Raji (cell line): ENCODE results near the gene BCAS1.

Source experiments
- POLR2A ChIP-seq: IDR thresholded peaks from 2 replicates; pipeline ENCODE4 v1.6.1; 2011; ENCODE audit warnings: low read depth, low read length, control low read depth; ENCODE audit not compliant: insufficient read depth

Gene BCAS1

DNA sequence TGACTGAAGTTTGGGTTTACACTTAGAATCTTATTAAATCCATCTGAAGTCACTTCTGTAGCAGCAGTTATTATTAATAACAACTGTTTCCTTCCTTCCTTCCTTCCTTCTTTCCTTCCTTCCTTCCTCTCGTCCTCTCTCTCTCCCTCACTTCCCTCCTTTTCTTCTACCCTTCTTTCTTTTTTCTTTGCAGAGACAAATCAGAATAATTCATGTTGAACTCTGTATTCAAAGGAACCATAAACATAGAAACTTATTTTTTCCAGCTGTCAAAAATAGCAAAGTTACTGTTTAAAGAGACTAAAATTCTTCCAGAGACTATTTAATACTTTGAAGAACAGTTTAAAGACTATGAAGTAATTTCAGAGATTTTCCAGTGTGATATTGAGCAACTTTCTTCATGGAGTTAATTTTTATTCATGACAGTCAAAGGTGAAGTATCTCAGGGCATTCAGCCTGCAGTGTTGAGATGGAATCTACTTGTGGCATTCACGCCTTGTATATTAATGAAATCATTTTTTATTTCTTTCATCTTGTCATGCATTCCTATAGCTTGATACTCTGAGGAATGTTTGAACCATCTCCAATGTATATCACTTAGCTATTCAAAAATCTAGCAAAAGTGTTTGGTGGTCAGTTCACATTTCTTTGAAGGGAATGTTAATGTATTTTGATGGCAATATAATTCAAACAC, 109.7 kb downstream of the BCAS1 start:
- no peak for TF ChIP-seq POLR2A

DNA sequence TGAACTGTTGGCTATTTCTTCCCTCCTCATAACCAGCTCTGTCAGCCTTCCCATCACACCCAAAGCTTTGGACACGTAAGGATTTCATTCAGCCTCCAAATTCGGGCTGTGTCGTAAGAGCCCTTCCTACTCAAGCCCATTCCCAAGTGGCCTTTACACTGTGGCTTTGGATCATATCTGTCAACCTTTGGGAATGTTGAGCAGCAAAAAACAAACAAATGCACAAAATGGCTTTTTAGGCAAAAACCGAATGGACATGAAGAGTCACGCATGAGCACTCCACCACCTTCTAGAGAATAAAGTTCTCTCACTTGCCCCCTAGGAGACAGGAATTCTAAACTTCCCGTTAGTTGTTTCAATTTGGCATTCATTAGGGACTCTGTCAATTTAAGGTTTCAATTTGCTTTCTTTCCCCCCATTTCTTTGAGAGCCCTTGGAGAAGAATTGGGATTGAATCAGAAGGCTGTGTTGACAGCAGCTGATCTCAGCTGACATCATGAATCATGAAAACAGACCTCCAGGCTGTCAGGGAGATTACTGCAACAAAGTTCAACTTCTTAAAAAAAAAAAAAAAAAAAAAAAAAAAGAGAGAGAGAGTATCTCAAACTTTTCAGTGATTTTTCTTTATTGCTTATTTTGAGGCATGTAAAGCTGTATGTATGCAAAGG, 110.3 kb downstream of the BCAS1 start:
- TF ChIP-seq POLR2A: no peak

DNA sequence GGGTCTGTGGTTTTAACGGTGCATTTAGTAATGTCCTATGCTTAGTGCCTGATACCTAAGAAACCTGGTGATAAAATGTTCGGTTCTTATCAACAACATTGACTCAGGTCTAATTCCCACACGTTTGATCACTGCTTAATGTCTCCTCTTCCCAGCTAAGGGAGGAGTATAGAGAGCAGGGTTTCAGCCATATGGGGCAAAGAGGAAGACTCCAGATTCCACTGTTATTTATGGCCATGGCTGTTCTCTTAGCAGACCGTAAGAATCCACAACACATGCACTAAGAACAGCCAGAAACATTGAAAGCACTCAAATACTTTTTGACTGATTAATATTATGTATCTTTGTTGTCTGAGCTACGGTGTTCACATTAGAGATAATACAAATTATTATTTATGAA, 112.1 kb downstream of the BCAS1 start:
- TF ChIP-seq POLR2A: no peak

DNA sequence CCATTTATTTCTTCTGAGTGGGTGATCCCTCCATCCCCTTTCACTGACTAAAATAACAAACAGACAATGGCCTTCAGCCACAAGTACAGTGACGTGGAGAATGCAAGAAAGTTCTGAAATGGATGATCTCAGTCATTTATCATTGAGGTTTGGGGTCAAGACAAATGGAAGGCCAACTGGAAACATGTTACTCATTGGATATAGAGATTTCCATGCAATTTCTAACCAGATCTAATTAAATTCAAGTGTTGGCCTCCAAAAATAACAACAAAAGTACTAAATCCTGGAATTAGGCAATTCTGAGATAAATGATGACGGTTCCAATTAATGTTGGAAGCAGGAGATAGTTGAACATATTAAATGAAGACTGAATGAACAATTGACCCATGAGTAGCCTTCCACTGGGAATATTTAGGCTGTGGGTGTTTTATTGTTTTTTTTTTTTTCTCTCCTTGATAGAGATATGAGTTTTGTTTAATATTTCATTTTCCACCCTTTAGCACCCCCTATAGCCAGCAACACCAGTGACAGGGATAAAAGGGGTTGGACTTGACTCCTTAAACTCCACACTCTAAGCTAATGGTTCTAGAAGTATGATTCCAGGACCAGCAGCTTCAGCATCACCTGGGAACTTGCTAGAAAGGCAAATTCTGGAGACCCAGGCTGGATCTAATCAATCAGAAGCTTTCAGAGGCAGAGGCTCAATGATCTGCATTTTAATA, 112.8 kb downstream of the BCAS1 start:
- no peak for TF ChIP-seq POLR2A

DNA sequence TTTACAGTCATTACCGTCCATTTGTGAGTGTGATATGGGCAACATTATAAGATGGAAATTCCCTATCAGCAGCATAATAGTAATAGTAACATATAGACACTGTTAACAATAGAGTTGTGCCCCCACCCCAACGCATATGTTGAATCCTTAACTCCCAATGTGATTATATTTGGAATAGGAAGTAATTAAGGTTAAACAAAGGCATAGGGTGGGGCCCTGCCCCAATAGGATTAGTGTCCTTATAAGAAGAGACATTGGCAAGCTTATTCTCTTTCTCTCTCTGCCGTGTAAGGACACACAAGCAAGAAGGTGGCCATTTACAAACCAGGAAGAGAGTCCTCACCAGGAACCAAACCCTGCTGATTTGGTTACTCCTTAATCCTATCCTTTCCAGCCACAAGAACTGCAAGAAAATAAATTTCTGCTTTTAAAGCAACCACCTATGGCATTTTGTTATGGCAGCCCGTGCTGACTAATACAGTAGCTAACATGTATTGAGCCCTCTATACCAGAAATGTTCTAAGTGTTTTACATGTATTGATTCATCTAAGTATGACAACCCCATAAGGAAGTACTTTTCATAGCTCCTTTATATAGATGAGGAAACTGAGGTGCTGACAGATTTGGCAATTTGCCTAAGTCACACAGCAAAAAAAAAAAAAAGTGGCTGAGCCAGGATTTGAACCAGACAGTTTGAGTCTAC, 114.2 kb downstream of the BCAS1 start:
- TF ChIP-seq POLR2A: no peak

DNA sequence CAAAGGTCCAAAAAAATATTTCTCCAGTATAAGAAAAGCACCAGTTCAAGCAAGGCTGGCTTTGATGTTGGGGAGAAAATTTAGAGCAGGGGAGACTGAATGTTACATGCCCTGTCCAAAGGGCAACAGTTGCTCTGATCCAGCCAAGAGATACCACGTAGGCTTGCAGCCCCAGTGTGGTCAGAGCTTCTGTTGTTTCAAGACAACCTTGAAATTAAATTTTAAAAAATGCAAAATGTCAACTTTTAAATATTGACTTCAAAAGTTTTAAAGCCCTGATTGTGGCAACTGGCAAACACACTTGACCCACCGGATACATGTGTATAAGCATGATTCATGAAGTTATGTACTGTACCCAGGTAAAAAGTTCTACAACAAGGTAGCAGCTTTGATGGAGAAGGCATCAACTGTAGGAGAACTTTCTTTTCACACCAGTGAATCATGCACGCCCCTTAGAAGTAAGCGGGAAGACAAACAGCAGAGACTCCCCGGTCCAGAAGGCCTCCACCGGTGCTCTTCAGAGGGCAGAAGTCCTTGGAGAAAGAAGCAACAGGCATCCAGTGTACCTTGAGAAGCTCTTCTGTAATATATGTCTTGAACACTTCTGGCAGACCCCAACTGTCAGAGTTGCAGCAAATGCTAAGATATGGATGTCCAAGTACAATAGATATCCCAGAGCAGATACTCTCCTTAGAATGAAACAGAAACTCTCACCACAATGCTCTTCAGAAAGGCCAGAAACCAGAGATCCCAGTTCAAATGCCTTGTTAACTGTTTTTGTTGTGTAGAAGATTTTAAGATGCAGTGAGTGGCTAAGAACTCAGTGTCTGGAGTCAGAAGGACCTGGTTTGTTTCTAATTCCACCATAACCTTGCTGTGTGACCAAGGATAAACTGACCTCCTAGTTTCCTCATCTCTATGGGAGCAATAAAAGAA, 115.4 kb downstream of the BCAS1 start:
- no peak for TF ChIP-seq POLR2A

DNA sequence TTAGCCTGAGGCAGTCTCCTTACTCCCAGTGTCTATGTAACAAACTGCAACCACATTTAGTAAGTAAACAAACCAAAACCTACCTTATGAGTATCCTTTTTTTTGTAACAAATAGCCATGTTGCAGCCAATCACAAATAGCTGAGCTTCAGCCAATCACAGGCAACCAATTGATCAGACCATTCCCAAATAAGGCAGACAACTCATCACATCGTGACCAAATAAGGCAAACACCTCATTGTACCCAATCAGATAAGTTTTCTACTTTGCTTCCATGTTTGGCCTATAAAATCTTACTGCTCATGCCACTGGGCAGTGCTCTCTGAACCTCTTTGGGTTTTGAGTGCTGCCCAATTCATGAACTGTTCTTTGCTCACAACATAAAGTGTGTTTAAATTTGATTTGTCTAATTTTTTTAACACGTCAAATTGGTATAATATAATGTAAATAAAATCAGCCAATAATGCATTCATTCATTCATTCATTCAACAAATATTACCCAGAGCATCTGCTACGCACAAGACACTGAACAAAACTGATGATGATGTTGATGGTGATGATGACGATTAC, 117.8 kb downstream of the BCAS1 start:
- no peak for TF ChIP-seq POLR2A

DNA sequence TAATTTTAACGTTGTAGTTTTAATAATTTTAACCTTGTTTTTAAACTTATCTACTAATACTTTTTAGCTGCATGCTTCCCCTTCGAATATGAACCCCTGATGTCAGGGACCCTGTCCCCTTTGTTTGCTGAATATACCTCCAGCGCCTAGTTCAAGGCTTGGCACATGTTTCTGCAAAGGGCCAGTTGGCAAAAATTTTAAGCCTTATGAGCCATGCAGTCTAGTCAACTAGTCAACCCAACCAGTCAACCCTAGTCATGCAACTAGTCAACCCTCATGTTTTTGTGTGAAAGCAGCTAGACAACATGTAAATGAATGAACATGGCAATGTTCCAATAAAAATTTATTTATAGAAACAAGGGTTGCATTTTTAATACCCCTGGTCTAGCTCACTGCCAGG, 119.8 kb downstream of the BCAS1 start:
- TF ChIP-seq POLR2A: no peak

DNA sequence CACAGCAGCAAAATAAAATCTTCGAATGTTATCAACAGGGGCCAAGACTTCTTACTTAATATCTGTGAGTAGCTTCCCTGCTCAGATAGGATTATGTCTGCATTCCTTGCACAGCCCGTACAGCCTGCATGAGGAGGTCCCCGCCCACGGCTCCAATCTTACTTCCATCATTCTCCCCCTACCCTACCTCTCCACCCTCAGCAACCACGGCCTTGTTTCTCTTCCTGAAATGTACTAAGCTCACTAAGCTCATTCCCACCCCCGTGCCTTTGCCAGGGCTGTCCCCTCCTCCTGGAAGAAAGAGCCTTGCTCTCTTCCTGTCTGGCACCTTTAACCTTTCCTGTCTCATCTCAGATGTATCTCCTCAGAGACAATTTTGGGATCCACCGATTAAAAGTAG, 120.4 kb downstream of the BCAS1 start:
- TF ChIP-seq POLR2A: no peak

DNA sequence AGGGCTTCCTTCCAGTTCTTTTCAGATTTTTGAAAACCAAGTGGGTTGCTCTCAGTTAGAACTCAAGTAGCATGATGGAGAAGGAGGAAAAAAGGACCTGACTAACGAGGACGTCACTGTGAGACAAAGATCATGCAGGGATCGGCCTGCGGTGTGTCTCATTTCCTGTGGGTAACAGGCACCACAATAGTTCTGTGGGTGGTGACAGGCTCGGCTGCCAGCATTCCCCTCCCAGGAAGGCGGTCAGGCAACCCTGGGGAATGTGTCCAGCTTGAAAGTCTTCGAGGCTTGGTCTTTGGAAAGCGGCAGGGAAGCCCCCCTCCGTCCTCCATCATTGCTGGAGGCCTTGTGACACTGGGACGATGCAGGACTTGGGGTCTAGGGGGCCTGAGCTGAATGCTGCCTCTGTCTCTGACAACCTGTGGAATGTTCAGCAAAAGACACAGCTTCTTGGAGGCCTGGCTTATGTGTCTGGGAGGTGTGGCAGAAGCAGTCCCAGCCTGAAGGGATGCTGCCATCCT, 121.0 kb downstream of the BCAS1 start:
- no peak for TF ChIP-seq POLR2A

DNA sequence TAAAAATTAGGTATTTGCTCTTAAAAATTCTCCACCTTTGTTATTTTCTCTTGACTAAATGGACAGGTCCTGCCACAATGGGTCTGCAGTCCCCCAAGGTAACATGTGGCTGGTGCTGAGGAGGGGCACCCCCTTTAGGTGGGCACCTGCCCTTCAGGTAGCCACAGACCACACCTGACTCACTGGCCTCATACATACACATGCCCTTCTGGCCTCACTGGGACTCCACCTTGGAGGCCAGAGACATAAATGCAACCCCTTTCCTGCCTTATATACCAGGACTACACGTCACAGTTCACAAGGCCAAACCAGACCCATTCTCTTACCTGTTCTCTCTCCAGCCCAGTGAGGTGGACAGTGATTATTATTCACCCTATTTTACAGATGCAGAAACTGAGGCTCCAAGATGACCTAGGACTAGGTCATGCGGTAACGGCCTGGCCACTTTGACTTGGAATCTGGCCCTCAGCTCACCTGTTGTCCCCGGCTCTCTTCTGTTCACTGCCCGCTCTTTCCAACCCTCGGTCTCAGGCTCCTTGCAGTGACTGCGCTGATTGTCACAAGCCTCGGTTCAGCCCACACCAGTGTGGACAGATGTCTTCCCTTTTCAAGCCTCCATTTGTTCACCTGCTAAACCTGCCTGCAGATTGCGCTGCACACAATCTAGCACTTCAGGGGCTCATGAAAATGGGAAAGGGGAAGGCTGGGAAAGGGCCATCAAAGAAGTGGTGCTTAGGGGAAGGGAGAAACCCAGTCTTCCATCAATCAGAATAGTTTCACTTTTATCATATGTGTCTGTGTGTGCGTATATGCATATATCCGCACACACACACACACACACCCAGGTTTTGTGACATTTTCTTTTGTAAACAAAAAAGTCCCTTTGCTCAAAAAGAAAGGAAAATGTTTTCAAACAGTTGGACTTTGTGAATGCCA, 121.7 kb downstream of the BCAS1 start:
- TF ChIP-seq POLR2A: no peak

DNA sequence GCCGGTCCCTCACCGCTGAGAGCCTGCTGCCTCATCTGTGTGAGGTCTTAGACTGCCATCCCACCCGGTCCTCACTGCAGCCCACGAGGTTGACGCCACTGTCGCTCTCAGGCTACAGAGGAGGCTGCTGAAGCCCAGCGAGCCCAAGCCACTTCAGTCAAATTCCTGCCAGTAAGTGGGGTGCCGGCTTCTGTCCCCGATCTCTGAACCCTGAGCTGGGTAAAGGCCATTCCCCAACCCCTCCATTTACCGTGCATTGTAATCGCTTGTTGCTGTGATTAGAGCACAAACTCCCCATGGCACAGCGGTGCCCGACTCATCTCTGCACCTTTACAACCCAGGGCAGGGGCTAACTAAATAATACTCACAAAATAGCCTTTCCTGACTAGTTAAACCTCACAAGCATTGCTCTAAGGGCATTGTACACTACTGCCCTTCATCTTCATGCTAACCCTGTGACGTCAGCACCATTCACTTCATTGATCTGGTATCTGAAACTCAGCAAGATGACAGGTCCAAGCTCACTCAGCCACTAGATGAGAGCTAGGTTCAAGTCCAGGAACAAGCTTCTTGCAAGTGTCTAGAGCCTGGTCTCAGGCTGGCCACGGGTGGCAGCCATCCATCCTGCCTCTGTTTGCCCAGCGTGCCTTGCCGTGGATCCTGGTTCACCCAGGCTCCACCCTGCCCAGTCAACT, 122.7 kb downstream of the BCAS1 start:
- TF ChIP-seq POLR2A: no peak
